Left lung (tissue), 10 donors: Measurements from ENCODE around the gene RIPOR3. TPM values are rescaled to one million over a fixed set of nuclear protein-coding genes. Genes with fewer than 3 reads are reported as not detected.

Source experiments
- ATAC-seq: fragments of 200-7000 bp; cut with Tn5 transposase; one replicate; pipeline ENCODE4 v1.9.1; 2020; ENCODE audit warnings: moderate library complexity
- DNase-seq, 4 donors: peaks; one replicate each; pipeline ENCODE4 v3.0.0-alpha.2; 2013 to 2020
- H3K27ac ChIP-seq, 2 donors: fragments of 200-600 bp; sonication (generic) in 1 of 2; one replicate each; pipeline versions ENCODE4 v1.5.0 to v1.8.0; 2020 to 2021
- H3K27me3 ChIP-seq, 2 donors: fragments of 200-600 bp; sonication (generic) in 1 of 2; one replicate each; pipeline versions ENCODE4 v1.5.0 to v1.8.0; 2020 to 2021
- H3K36me3 ChIP-seq, 2 donors: fragments of 200-600 bp; sonication (generic) in 1 of 2; one replicate each; pipeline versions ENCODE4 v1.5.0 to v1.8.0; 2020 to 2021
- H3K4me1 ChIP-seq, 2 donors: fragments of 200-600 bp; one replicate each; pipeline ENCODE4 v1.8.0; 2021
- H3K4me3 ChIP-seq, 2 donors: fragments of 200-600 bp; sonication (generic) in 1 of 2; one replicate each; pipeline versions ENCODE4 v1.5.0 to v1.8.0; 2020 to 2021; ENCODE audit warnings: mild to moderate bottlenecking in 1 of 2
- H3K9me3 ChIP-seq, 2 donors: fragments of 200-600 bp; sonication (generic) in 1 of 2; one replicate each; pipeline versions ENCODE4 v1.5.0 to v1.8.0; 2020 to 2021
- CTCF ChIP-seq, 2 donors: fragments of 200-600 bp; sonication (generic) in 1 of 2; IDR thresholded peaks; one replicate each; pipeline versions ENCODE4 v1.5.0 to v1.8.0; 2021; ENCODE audit warnings: antibody characterized with exemption in 2 of 2
- intact Hi-C, 2 donors: fragments of 100-400 bp; cut with DNase I; formaldehyde crosslinking; loops; one replicate each; pipeline versions ENCODE4 v1.11.2 to v1.14.2; 2022
- polyA plus RNA-seq, 6 donors: library from polyadenylated mRNA; unstranded; fragments of 120-200 nt; gene quantifications; one replicate each; pipeline ENCODE4 v1.2.1, GENCODE V29; 2013; ENCODE audit not compliant: insufficient read length in 6 of 6
- total RNA-seq, 2 donors: library from RNA; stranded (reverse); fragmentation: NEBNext Ultra II Directional; extraction: Animal tissue kit (Norgen Biotek cat#: 25700); gene quantifications; one replicate each; pipeline ENCODE4 v1.2.1, GENCODE V29; 2021
- donor health status: DM: no; HTN: yes; CAD: no.
- donor health status: DM: no; HTN: no; CAD: no.

The RIPOR3 gene
- total and polyA plus RNA-seq, 8 donors: 2.0 to 7.0 (median 2.8) TPM

- H3K27ac ChIP-seq: no peak overlapping the region
- DNase-seq: no peak
Observed at GRCh38 chr20:50686821-50687220, 4.5 kb downstream of the RIPOR3 start.

DNA sequence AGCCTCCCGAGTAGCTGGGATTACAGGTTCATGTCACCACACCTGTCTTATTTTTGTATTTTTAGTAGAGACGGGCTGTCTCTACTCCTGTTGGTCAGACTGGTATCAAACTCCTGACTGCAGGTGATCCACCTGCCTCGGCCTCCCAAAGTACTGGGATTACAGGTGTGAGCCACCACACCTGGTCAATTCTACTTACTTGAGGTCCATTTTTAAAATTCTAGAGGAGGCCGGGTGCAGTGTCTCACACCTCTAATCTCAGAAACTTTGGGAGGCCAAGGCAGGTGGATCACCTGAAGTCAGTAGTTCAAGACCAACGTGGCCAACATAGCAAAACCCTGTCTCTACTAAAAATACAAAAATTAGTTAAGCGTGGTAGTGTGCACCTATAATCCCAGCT, 7.8 kb downstream of the RIPOR3 start:
- no peak for ATAC-seq
- intact Hi-C loops: no loop called here
- H3K27me3 ChIP-seq: no peaks in the 10 kb centered on the region

More at GRCh38 chr20:50686821-50687220, 4.5 kb downstream of the RIPOR3 start:
- Histone ChIP-seq H3K36me3 (no peaks in the 10 kb centered on the region), H3K27me3 (peaks cover 0 to 24% of the 10 kb centered on the region in 2 donors), H3K4me3 (no peak overlapping the region), H3K4me1 (peaks cover 0 to 22% of the 10 kb centered on the region in 2 donors), H3K9me3 (no peaks in the 10 kb centered on the region)
- TF ChIP-seq CTCF (IDR thresholded peaks at IDR 0.05): no peak
- ATAC-seq: no peak
- intact Hi-C loops: no loop called here

DNA sequence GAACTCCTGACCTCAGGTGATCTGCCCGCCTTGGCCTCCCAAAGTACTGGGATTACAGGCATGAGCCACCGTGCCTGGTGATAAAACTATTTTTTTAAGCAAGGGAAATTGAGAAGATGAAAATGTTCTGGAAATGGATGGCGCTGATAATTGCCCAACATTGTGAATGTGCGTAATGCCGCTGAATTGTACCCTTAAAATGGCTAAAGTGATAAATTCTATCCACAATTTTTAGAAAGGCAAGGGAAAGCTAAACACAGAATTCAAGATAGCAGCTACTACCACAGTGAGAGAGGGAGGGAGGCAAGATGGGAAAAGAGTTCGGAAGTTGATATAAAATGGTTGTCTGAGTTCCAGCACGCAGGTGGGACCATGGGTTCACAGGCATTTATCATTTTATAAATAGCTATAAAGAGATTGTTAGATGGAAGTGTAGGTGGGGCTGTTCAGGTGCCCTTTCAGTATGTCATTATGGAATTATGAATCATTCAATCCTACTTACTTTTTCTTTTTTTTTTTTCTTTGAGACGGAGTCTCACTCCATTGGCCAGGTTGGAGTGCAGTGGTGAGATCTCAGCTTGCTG, 8.3 kb downstream of the RIPOR3 start:
- intact Hi-C loops: no loop called here
- Histone ChIP-seq H3K9me3 (no peaks in the 10 kb centered on the region), H3K27ac (no peak overlapping the region), H3K27me3 (no peaks in the 10 kb centered on the region), H3K4me1 (no peaks in the 10 kb centered on the region), H3K36me3 (no peaks in the 10 kb centered on the region), H3K4me3 (no peak overlapping the region)
- no peak for TF ChIP-seq CTCF (IDR thresholded peaks at IDR 0.05)
- no peak for DNase-seq
- ATAC-seq: no peak

More for the DNA sequence above, 7.8 kb downstream of the RIPOR3 start:
- TF ChIP-seq CTCF (IDR thresholded peaks at IDR 0.05): no peak
- DNase-seq: no peak
- Histone ChIP-seq H3K9me3 (no peaks in the 10 kb centered on the region), H3K4me3 (no peak overlapping the region), H3K36me3 (no peaks in the 10 kb centered on the region), H3K4me1 (no peaks in the 10 kb centered on the region), H3K27ac (no peak overlapping the region)

DNA sequence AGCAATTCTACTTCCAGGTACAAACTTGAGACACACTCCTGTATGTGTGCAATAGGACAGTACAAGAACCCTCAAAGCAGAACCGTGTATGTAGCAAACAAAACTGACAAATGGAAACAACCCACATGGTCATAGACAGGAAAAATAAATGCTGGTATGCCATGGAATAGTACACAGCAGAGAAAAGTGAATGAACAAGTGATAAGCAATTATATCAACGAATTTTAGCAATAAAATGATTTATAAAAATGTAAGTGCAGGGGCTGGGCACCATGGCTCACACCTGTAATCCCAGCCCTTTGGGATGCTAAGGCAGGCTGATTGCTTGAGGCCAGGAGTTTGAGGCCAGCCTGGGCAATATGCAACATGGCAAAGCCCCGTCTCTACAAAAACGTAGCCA, 9.3 kb downstream of the RIPOR3 start:
- no peak overlapping the region for H3K4me3 ChIP-seq
- intact Hi-C loops: no loop called here
- no peak for TF ChIP-seq CTCF (IDR thresholded peaks at IDR 0.05)
- no peaks in the 10 kb centered on the region for H3K27me3 ChIP-seq
- H3K9me3 ChIP-seq: no peaks in the 10 kb centered on the region
- no peaks in the 10 kb centered on the region for H3K4me1 ChIP-seq
- no peak for DNase-seq
- no peak for ATAC-seq
- H3K36me3 ChIP-seq: no peaks in the 10 kb centered on the region
- H3K27ac ChIP-seq: no peak overlapping the region

DNA sequence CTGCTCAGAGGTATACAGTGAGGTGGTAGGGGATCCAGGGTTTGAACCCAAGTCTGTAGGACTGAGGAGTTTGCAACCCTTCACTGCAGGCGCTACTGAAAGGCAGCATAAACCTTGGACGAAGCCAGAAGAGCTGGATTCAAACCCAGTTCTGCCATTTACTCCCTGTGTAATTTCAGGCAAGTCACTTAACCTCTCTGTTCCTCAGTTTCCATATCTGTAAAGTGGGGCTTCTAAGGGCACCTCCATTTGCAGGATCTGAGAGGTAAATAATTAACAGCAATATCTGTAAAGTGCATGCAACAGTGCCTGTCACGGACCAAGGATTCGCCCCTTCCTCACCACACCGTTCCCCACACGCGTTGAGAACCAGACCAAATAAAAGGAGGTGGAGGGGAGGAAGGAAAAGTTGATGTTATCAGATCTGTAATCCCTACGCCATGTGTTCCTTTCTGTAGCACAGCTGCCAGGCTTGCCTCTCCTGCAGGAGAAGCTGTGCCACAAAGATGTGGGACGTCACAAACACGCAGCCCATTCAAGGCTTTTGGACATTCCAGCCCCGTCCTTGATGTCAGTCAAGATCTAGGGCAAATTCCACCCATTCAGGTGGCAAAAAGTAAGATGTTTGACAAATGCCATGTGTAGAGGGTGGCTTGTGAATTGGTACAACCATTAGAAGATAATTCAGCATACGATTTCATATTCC, 9.8 kb downstream of the RIPOR3 start:
- no peak overlapping the region for H3K27ac ChIP-seq
- DNase-seq: no peak
- H3K4me3 ChIP-seq: no peak overlapping the region
- H3K9me3 ChIP-seq: no peaks in the 10 kb centered on the region
- no peak for TF ChIP-seq CTCF (IDR thresholded peaks at IDR 0.05)
- no peaks in the 10 kb centered on the region for H3K27me3 ChIP-seq
- ATAC-seq: no peak
- H3K4me1 ChIP-seq: no peaks in the 10 kb centered on the region
- H3K36me3 ChIP-seq: no peaks in the 10 kb centered on the region
- intact Hi-C loops: no loop called here
